NT2/D1 (cell line): ENCODE results near the gene EIF1.

Experiments
- YY1 ChIP-seq: IDR thresholded peaks from 2 replicates; pipeline ENCODE4 v1.6.1; 2011; ENCODE audit not compliant: insufficient read length, insufficient read depth
- ZNF274 ChIP-seq: IDR thresholded peaks from 2 replicates; pipeline ENCODE4 v1.6.1; 2011; ENCODE audit warnings: mild to moderate bottlenecking, low read depth, low read length

- no peak for TF ChIP-seq YY1
- TF ChIP-seq ZNF274 = no peak
Measured at GRCh38 chr17:41734949-41735313, 46.2 kb downstream of the EIF1 start.
